ENCODE results near the gene MAST4. TPM values are rescaled to one million over a fixed set of nuclear protein-coding genes. Genes with fewer than 3 reads are reported as not detected.

Gene MAST4
- total RNA-seq, 2 donors from 2014 or later: 30.5 to 47.8 TPM

DNA sequence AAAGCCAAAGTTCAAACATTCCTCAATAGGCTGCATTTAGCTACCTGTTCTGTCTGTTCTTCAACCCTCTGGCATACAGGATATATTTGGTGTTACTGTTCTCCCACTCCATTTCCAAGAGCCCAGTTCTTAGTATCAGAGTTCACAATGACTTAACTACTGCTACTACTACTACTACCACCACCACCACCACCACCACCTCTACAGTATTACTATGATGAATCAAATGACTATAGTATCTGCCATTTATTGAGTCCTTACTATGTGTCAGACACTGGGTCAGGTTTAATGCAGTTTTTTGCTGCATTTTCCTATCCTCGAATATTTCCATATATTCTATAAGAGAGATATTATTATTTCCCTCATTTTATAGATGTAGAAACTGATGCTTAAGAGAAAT lies 601.3 kb downstream of the MAST4 start:
- TF ChIP-seq, protein P1, sequence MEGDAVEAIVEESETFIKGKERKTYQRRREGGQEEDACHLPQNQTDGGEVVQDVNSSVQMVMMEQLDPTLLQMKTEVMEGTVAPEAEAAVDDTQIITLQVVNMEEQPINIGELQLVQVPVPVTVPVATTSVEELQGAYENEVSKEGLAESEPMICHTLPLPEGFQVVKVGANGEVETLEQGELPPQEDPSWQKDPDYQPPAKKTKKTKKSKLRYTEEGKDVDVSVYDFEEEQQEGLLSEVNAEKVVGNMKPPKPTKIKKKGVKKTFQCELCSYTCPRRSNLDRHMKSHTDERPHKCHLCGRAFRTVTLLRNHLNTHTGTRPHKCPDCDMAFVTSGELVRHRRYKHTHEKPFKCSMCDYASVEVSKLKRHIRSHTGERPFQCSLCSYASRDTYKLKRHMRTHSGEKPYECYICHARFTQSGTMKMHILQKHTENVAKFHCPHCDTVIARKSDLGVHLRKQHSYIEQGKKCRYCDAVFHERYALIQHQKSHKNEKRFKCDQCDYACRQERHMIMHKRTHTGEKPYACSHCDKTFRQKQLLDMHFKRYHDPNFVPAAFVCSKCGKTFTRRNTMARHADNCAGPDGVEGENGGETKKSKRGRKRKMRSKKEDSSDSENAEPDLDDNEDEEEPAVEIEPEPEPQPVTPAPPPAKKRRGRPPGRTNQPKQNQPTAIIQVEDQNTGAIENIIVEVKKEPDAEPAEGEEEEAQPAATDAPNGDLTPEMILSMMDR (IDR thresholded peaks at IDR 0.05): no peak
- peaks cover 5 to 36% of the 10 kb centered on the region in 2 donors for H3K4me1 ChIP-seq (ENCODE audit: control insufficient read depth in 1 of 2, low read depth in 2 of 2)
- H3K4me3 ChIP-seq: no peak overlapping the region
- no peak for DNase-seq (ENCODE audit: low spot score)
- no peak overlapping the region for H3K27ac ChIP-seq
- no peak for ATAC-seq (ENCODE audit: insufficient number of reproducible peaks, low FRiP score, low read depth)
- H3K27me3 ChIP-seq (replicated peaks; ENCODE audit: insufficient read depth): no peaks in the 10 kb centered on the region
- no peaks in the 10 kb centered on the region for H3K36me3 ChIP-seq
- H3K9me3 ChIP-seq: no peaks in the 10 kb centered on the region

DNA sequence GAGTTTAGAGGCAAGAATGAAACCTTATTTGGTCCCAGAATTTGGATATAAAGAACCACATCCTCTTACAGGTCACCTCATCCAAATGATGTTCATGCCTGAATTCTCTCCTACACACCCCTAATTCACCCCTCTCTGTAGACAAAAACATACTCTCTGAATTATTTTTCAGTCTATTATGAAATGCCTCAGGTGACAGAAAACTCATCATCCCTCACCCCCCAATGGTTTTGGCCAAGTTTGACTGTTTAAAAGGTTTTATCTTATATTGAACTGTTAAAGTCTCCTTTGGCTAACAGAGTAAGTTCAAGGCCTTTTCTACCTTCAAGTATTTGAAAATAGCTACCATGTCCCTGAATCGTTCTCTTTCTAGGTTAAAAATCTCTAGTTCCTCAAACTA lies 602.7 kb downstream of the MAST4 start:
- DNase-seq (ENCODE audit: low spot score) (no peak), ATAC-seq (ENCODE audit: insufficient number of reproducible peaks, low FRiP score, low read depth) (no peak)
- Histone ChIP-seq H3K4me1 (ENCODE audit: control insufficient read depth in 1 of 2, low read depth in 2 of 2) (peaks cover 5 to 28% of the 10 kb centered on the region in 2 donors), H3K36me3 (no peaks in the 10 kb centered on the region), H3K27ac (no peak overlapping the region), H3K27me3 (replicated peaks; ENCODE audit: insufficient read depth) (no peaks in the 10 kb centered on the region), H3K9me3 (no peaks in the 10 kb centered on the region), H3K4me3 (no peak overlapping the region)
- TF ChIP-seq, protein P1 (IDR thresholded peaks at IDR 0.05): no peak

DNA sequence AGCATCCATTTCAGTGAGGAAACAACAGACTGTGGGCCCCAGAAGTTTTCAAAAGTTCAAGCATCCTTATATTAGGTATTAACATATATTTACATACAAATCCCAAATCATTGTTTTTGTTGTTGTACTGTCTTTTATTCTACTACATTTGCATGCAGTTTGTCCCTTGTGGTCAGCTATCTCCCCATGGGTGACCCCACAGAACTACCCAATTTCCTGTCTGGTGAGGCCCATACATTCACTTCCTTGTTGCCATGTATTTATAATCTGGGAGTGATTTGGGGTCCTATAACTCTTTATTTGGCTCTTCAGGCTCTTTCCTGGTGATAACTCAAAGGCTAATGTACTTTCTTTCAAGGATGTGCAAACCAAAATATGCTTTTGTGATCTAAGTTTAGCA lies 603.7 kb downstream of the MAST4 start:
- Histone ChIP-seq H3K27me3 (replicated peaks; ENCODE audit: insufficient read depth) (no peaks in the 10 kb centered on the region), H3K36me3 (no peaks in the 10 kb centered on the region), H3K27ac (no peak overlapping the region), H3K4me1 (ENCODE audit: control insufficient read depth in 1 of 2, low read depth in 2 of 2) (peaks cover 5 to 33% of the 10 kb centered on the region in 2 donors), H3K9me3 (no peaks in the 10 kb centered on the region), H3K4me3 (no peak overlapping the region)
- ATAC-seq (ENCODE audit: insufficient number of reproducible peaks, low FRiP score, low read depth) (no peak), DNase-seq (ENCODE audit: low spot score) (no peak)
- TF ChIP-seq, protein P1 (IDR thresholded peaks at IDR 0.05): no peak

DNA sequence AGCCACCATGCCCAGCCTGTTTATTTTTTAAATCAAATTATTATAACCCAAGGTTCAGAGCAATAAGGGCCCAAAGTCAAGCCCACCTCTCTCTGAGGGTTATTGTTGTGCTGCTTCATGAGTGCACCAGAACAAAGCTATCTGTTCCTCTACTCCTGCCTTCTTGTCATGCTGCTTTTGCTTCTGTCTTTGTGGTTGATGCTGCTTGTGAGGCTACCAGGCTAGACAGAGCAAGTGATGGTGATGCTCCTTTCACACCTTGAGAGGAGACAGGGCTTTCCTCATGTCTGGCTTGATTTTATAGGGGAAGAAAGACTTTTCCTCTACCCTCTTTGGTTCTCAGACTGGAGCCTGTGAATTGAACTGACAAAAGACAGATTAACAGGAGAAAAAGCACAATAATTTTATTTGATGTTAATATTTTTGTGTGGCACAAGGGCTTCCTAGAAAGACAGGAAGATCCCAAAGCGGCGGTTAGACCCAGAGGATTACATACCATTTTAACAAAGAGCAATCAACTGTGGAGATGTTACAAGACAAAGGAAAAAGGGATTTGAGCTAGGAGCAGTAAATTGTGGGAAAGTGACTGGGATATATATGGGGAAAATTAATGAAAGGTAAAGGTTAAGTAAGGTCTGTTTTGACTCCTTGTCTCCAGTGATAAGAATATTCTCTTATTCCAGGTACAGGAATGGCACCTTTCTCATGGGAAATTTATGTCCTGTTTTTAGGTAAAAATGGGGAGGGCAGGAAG lies 604.8 kb downstream of the MAST4 start:
- no peak for DNase-seq (ENCODE audit: low spot score)

DNA sequence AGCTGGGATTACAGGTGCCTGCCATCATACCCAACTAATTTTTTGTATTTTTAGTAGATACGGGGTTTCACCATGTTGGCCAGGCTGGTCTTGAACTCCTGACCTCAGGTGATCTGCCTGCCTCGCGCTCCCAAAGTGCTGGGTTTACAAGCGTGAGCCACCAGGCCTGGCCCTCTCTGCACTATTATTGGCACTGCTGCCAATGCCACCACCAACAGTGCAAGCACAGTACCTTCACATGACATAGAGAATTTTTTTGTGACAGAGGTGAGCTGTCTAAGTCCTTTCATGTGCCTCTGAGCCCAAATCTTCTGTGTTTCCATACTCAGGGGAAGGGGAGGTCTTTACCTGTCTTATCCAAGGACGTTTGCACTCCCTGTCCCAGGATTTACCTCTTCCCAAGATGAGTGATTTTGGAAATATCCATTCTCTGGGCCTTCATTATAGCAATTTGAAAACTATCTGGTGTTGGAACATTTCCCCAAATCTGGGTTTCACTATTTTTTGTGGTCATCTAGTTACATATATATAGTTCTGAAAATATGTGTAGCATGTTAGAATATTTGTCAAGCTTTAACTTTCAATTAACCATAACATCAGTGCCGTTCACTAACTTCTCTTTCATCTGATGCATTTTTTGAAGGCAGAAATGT lies 605.8 kb downstream of the MAST4 start:
- no peak for ATAC-seq (ENCODE audit: insufficient number of reproducible peaks, low FRiP score, low read depth)
- no peak for DNase-seq (ENCODE audit: low spot score)
- H3K27ac ChIP-seq: no peak overlapping the region
- no peaks in the 10 kb centered on the region for H3K36me3 ChIP-seq
- H3K4me1 ChIP-seq (ENCODE audit: control insufficient read depth in 1 of 2, low read depth in 2 of 2): peaks cover 0 to 15% of the 10 kb centered on the region in 2 donors
- TF ChIP-seq, protein P1 (IDR thresholded peaks at IDR 0.05): no peak
- H3K4me3 ChIP-seq: no peak overlapping the region
- no peaks in the 10 kb centered on the region for H3K9me3 ChIP-seq
- H3K27me3 ChIP-seq (replicated peaks; ENCODE audit: insufficient read depth): no peaks in the 10 kb centered on the region

More for the DNA sequence above, 604.8 kb downstream of the MAST4 start:
- H3K27ac ChIP-seq: no peak overlapping the region
- H3K4me3 ChIP-seq: no peak overlapping the region
- no peak for ATAC-seq (ENCODE audit: insufficient number of reproducible peaks, low FRiP score, low read depth)
- TF ChIP-seq, protein P1 (IDR thresholded peaks at IDR 0.05): no peak
- no peaks in the 10 kb centered on the region for H3K27me3 ChIP-seq (replicated peaks; ENCODE audit: insufficient read depth)
- H3K36me3 ChIP-seq: no peaks in the 10 kb centered on the region
- H3K9me3 ChIP-seq: no peaks in the 10 kb centered on the region
- H3K4me1 ChIP-seq (ENCODE audit: control insufficient read depth in 1 of 2, low read depth in 2 of 2): peaks cover 5 to 25% of the 10 kb centered on the region in 2 donors

Measured in thoracic aorta (tissue), 2 donors.